ENCODE data around the gene SERPINB6.
"Not testable (repeated sequence)": the region's sequence is repeated elsewhere in the genome, so short reads cannot be mapped to it uniquely, and the experiment has no call there.

SERPINB6 gene

GRCh38 chr6:2938004-2938631 lies 33.2 kb downstream of the SERPINB6 start:
- DNase-seq (ENCODE audit: low spot score) = no peak

GRCh38 chr6:2937627-2938003 lies 33.8 kb downstream of the SERPINB6 start:
- DNase-seq (ENCODE audit: low spot score) = no peak

- no peak for DNase-seq (ENCODE audit: low spot score)
Measured at GRCh38 chr6:2935566-2936291, 35.6 kb downstream of the SERPINB6 start.

DNA sequence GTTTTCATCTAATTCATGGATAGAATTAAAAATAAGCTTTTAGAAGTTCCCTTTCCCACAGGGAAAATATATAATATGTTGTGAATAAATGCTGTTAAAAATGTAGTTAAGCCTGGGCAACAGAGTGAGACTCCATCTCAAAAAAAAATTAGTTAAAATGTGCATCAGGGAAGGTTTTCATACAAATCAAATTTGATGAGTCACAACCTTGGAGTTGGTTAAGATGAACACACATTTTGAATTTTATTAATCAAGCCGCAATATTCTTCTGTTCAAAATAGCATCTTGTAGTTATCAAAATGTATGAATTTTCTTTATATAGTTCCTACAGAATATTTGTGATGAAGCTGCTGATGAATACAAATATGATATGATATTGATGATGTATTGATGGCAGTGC lies 37.3 kb downstream of the SERPINB6 start:
- no peak for DNase-seq (ENCODE audit: low spot score)

- not testable (repeated sequence) for DNase-seq (ENCODE audit: low spot score)
Measured at GRCh38 chr6:2932911-2933310, 38.5 kb downstream of the SERPINB6 start.

GRCh38 chr6:2931970-2932748 lies 39.2 kb downstream of the SERPINB6 start:
- peak; percentile 89 for DNase-seq (ENCODE audit: low spot score)

DNA sequence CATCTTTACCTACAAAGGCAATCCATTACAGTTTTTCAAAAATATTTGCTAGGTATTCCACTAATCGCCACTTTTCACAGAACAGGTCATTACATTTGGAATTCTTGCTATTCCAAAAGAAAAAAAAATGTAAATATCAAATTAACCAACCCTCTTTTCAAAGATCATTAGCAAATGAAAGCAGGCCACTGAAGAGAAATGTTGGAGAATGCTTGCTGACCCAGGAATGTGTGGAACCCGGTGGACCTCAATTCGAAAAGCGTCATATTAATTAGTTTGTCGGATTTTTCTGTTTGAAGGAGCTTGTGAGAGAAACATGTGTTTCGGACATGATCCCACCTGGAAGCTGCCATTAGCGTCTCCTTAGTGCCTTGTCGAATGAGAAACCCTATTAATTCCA lies 40.3 kb downstream of the SERPINB6 start:
- DNase-seq (ENCODE audit: low spot score) = no peak

GRCh38 chr6:2927931-2928330 lies 43.4 kb downstream of the SERPINB6 start:
- not testable (repeated sequence) for DNase-seq (ENCODE audit: low spot score)

DNA sequence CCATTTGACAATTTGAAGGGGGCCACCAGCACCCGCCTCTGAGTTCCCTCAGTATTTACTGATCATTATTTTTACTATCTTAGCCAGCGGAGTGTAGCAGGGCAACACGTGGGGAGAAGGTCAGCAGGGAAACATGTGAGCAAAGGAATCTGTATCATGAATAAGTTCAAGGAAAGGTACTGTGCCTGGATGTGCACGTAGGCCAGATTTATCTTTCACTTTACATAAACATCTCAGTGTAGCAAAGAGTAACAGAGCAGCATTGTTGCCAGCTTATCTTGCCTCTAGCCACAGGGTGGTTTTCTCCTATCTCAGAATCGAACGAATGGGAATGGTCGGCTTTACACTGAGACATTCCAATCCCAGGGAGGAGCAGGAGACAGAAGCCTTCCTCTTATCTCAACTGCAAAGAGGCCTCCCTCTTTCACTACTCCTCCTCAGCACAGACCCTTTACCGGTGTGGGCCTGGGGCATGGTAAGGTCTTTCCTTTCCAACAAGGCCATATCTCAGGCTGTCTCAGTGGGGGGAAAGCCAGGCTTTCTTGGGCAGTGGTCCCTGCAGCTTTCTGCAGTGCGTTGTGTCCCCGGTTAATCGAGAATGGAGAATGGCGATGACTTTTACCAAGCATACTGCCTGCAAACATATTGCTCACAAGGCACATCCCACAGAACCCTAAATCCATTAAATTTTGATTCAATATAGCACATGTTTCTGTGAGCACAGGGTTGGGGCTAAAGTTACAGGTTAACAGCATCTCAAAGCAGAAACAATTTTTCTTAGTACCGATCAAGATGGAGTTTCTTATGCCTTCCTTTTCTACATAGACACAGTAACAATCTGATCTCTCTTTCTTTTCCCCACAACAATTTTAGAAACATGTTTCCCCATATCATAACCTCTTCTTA lies 45.3 kb downstream of the SERPINB6 start:
- DNase-seq (ENCODE audit: low spot score) = not testable (repeated sequence)

- DNase-seq (ENCODE audit: low spot score) = no peak
Measured at GRCh38 chr6:2921520-2922115, 49.7 kb downstream of the SERPINB6 start.

GRCh38 chr6:2920671-2921112 lies 50.7 kb downstream of the SERPINB6 start:
- DNase-seq (ENCODE audit: low spot score) = no peak

- no peak for DNase-seq (ENCODE audit: low spot score)
Measured at GRCh38 chr6:2919886-2920285, 51.5 kb downstream of the SERPINB6 start.

DNA sequence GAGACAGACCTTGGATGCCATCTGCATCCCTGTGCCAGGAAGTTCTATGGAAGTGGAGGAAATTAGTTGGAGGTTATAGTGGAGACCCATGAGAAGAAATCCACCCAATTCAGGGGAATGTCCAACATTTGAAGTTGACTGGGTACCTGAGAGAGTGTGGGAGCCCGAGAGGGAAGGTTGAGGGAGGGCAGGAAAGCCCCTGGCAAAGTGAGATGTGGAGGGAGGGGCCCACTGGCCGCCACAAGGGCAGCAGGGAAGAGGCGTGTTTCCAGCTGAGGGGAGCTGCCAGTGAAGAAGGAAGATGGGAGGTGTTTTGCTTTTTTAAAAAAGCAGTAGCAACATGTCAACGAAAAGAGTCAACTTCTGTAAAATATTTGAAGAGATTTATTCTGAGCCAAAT lies 52.0 kb downstream of the SERPINB6 start:
- no peak for DNase-seq (ENCODE audit: low spot score)

- DNase-seq (ENCODE audit: low spot score) = no peak
Measured at GRCh38 chr6:2918936-2919335, 52.4 kb downstream of the SERPINB6 start.

DNA sequence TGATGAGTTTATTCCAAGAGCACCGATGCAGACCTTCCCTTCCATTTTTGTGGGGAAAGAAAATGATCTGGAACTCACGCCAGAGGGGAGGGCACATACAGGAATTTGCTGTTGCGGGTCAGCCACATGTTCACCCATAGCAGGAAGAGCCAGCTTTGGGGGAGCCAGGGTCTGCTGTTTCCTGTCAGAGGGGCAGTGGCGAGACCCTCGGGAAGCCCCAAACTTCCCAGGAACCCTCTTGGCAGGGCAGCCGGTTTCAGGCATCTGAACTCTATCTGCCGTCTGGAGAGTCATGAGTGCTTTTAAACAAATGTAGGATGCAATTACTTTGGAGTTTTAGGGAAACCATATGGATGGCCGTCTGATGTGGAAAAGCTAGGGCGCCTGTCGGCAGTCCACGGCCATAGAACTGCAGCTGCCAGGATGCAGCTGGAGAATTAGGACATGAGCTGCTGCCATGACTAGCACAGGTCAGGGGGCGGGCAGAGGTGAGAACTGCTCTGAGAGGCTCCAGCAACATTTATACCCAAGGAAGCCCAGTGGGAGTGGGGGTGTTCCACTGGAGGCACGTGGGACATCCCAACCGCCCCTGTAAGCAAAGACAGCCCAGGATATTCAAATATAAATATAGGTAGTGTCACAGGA lies 53.4 kb downstream of the SERPINB6 start:
- no peak for DNase-seq (ENCODE audit: low spot score)

DNA sequence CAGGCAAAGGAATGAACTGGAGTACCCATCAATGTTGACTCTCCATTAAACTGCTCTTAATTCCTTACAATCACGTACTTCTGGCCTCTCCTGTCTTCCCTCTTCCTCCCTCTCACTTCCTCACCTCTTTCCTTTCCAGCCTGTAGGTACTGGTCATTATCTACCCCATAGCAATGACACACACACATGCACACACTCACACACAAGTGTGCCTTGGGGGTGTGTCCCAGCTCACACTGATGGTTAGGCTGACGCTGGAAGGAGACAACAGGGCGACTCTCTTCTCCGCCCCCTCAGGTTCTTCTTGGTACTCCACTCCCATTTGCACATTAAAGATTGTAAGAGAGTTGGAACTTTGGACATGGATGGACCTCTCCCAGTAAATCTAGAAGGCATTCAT lies 54.3 kb downstream of the SERPINB6 start:
- DNase-seq (ENCODE audit: low spot score) = no peak

DNA sequence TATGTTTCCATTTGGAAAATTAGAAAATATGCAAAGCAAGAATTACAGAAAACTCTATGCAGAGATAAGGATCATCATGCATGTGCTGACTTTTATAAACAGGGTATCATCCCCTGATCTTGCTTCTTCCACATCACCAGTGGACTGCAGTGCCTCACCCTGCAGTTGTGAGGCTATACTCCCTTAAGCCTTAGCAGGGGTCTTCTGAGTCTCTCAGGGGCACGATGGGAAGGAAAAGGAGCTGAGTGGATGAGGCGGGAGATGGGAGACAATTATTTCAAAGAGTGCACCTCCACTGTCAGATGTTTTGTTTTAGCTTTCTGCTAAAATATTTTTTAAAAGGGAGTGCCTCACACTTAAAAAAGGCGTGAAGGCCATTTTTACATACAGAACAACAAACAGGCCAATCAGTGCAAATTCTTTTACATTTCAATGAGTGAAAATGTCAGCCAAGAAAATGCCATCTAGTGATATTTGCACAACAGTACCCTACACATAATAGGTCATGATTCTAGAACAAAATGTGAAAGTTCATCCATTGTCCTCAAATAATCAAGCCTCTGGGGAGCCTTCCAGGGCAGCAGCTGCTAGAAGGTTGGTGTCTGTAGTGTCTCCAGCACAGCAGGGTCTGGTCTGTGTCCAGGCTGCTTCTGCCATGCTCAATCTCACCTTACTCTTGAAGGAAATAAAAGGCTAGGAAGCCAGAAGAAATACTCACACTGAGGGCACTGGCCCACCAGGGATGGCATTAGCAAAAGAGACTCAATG lies 55.0 kb downstream of the SERPINB6 start:
- no peak for DNase-seq (ENCODE audit: low spot score)

GRCh38 chr6:2915150-2915549 lies 56.2 kb downstream of the SERPINB6 start:
- DNase-seq (ENCODE audit: low spot score) = no peak

DNA sequence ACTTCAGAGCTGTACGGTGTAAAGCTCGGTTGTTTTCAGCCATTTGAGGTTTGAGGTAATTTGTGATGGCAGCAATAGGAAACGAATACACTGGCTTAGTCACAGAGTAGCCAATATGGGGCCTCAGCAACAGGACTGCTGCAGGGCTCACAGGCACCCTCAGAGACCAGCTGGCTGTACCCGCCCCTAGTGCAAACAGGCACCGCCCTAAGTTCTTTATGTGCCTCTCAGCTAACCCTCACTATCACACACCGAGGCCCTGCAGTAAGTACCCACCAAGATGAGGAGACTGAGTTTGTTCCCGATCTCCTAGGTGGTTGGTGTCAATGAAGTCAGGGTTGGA lies 57.1 kb downstream of the SERPINB6 start:
- DNase-seq (ENCODE audit: low spot score) = no peak

DNA sequence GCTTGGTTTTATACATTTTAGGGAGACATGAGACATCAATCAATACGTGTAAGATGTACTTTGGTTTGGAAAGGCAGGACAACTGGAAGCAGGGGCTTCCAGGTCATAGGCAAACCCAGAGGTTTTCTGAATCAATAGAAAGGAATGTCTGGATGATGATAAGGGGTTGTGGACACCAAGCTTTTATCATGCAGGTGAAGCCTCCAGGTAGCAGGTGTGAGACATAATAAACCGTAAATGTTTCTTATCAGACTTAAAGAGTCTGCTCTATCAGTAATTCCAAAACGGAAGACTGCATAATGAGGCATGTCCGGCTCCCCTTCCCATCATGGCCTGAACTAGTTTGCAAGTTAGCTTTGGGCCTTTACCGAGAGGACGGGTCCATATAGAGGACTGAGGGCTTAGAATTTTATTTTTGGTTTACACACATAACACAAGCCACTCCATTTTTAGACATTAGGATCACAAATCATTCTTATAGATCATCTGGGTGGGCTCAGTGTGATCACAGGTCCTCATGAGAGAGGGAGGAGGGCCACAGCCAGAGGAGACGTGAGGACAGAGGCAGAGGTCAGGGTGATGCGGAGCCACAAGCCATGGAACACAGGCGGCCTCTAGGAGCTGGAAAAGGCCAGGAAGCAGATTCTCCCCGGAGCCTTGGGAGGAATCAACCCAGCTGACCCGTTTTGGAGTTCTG lies 57.6 kb downstream of the SERPINB6 start:
- DNase-seq (ENCODE audit: low spot score) = no peak
